Bronchial epithelial cell (primary cell): ENCODE data around the gene EIF2AK2. TPM values are rescaled to one million over a fixed set of nuclear protein-coding genes. Genes with fewer than 3 reads are reported as not detected.

Source experiments
- DNase-seq: peaks from one replicate; pipeline ENCODE4 v3.0.0-alpha.2; 2010; ENCODE audit warnings: low read depth
- FAIRE-seq: peaks from 2 replicates; lab custom pipeline; 2011; peaks lifted over from hg19 to GRCh38; lab: Jason Lieb, UNC
- H3K27me3 ChIP-seq: 2 replicates; pipeline ENCODE4 v1.5.1; 2011; ENCODE audit warnings: low read length; ENCODE audit not compliant: control insufficient read depth, insufficient read depth
- H3K36me3 ChIP-seq: 2 replicates; pipeline ENCODE4 v1.5.1; 2011; ENCODE audit warnings: low read length; ENCODE audit not compliant: control insufficient read depth, insufficient read depth
- H3K4me3 ChIP-seq: 2 replicates; pipeline ENCODE4 v1.5.1; 2011; ENCODE audit warnings: mild to moderate bottlenecking, low read depth, low read length, control low read depth
- CTCF ChIP-seq: IDR thresholded peaks from 2 replicates; pipeline ENCODE4 v1.5.1; 2011; ENCODE audit warnings: mild to moderate bottlenecking, moderate library complexity, low read length, control low read depth, inconsistent platforms; ENCODE audit not compliant: insufficient read depth, severe bottlenecking
- total RNA-seq: library from RNA; depleted of rRNA; stranded (reverse); fragments of >200 nt; gene quantifications from 2 replicates; pipeline ENCODE4 v1.2.1, GENCODE V29; 2014

Gene EIF2AK2
- total RNA-seq, 1 donor from 2014 or later = 10.5 TPM

- no peaks in the 10 kb centered on the region for H3K36me3 ChIP-seq
- no peak for TF ChIP-seq CTCF
- peak; percentile 39 for DNase-seq
- no peaks in the 10 kb centered on the region for H3K27me3 ChIP-seq
- peak; percentile 58 for FAIRE-seq
- H3K4me3 ChIP-seq = no peak overlapping the region
Observed at GRCh38 chr2:37180006-37180639, 23.3 kb upstream of the EIF2AK2 start.

- H3K27me3 ChIP-seq = no peaks in the 10 kb centered on the region
- H3K36me3 ChIP-seq = no peaks in the 10 kb centered on the region
- H3K4me3 ChIP-seq = no peak overlapping the region
- DNase-seq (no peak), FAIRE-seq (peak; percentile 81)
- TF ChIP-seq CTCF = no peak
Observed at GRCh38 chr2:37173741-37174140, 17.0 kb upstream of the EIF2AK2 start.

- H3K27me3 ChIP-seq = no peaks in the 10 kb centered on the region
- H3K36me3 ChIP-seq = no peaks in the 10 kb centered on the region
- TF ChIP-seq CTCF = no peak
- no peak overlapping the region for H3K4me3 ChIP-seq
- no peak for DNase-seq
- FAIRE-seq = no peak
Observed at GRCh38 chr2:37171624-37171950, 14.8 kb upstream of the EIF2AK2 start.

GRCh38 chr2:37168217-37168981 lies 11.6 kb upstream of the EIF2AK2 start:
- no peaks in the 10 kb centered on the region for H3K27me3 ChIP-seq
- DNase-seq = peak; percentile 48
- peak; percentile 56 for TF ChIP-seq CTCF
- no peak for FAIRE-seq
- H3K4me3 ChIP-seq = no peak overlapping the region
- H3K36me3 ChIP-seq = no peaks in the 10 kb centered on the region

GRCh38 chr2:37167636-37168180 lies 10.9 kb upstream of the EIF2AK2 start:
- TF ChIP-seq CTCF = no peak
- DNase-seq (peak; percentile 44), FAIRE-seq (no peak)
- no peaks in the 10 kb centered on the region for H3K27me3 ChIP-seq
- no peak overlapping the region for H3K4me3 ChIP-seq
- H3K36me3 ChIP-seq = no peaks in the 10 kb centered on the region
